ENCODE data around the gene PDZK1IP1.
"Not testable (repeated sequence)": the region's sequence is repeated elsewhere in the genome, so short reads cannot be mapped to it uniquely, and the experiment has no call there.

PDZK1IP1 gene

GRCh38 chr1:47193496-47193895 lies 3.7 kb upstream of the PDZK1IP1 start:
- DNase-seq = not testable (repeated sequence)

- DNase-seq = peak; percentile 67
Measured at GRCh38 chr1:47192458-47193384, 2.9 kb upstream of the PDZK1IP1 start.

- DNase-seq = no peak
Measured at GRCh38 chr1:47191940-47192457, 2.2 kb upstream of the PDZK1IP1 start.

- no peak for DNase-seq
Measured at GRCh38 chr1:47190857-47191256, 1.0 kb upstream of the PDZK1IP1 start.

GRCh38 chr1:47190509-47190855 lies 646 bp upstream of the PDZK1IP1 start:
- no peak for DNase-seq

GRCh38 chr1:47188791-47189785 lies 748 bp downstream of the PDZK1IP1 start:
- no peak for DNase-seq

- no peak for DNase-seq
Measured at GRCh38 chr1:47187926-47188250, 1.9 kb downstream of the PDZK1IP1 start.

GRCh38 chr1:47187231-47187925 lies 2.5 kb downstream of the PDZK1IP1 start:
- no peak for DNase-seq

GRCh38 chr1:47186267-47187185 lies 3.3 kb downstream of the PDZK1IP1 start:
- DNase-seq = no peak

GRCh38 chr1:47184822-47185677 lies 4.8 kb downstream of the PDZK1IP1 start:
- no peak for DNase-seq

GRCh38 chr1:47184090-47184821 lies 5.6 kb downstream of the PDZK1IP1 start:
- DNase-seq = no peak

GRCh38 chr1:47183308-47184089 lies 6.3 kb downstream of the PDZK1IP1 start:
- no peak for DNase-seq

GRCh38 chr1:47182676-47183235 lies 7.1 kb downstream of the PDZK1IP1 start:
- no peak for DNase-seq

- no peak for DNase-seq
Measured at GRCh38 chr1:47181955-47182675, 7.7 kb downstream of the PDZK1IP1 start.

GRCh38 chr1:47181095-47181954 lies 8.5 kb downstream of the PDZK1IP1 start:
- no peak for DNase-seq

GRCh38 chr1:47180603-47181094 lies 9.2 kb downstream of the PDZK1IP1 start:
- no peak for DNase-seq
